Pancreas (tissue), 10 donors: ENCODE measurements around the gene ANO8. TPM values are rescaled to one million over a fixed set of nuclear protein-coding genes. Genes with fewer than 3 reads are reported as not detected.

Experiments used
- ATAC-seq, 4 donors: fragments of 200-7000 bp; cut with Tn5 transposase; one replicate each; pipeline versions ENCODE4 v1.8.0 to v1.9.1; 2020; ENCODE audit warnings: mild to moderate bottlenecking in 4 of 4, moderate library complexity in 4 of 4
- DNase-seq, 6 donors: peaks; one replicate each; pipeline ENCODE4 v3.0.0-alpha.2; 2020
- FAIRE-seq: peaks from 2 replicates; lab custom pipeline; 2012; peaks lifted over from hg19 to GRCh38; lab: Jason Lieb, UNC
- H3K27ac ChIP-seq, 4 donors: fragments of 200-600 bp; sonication (generic); 1 replicate in 3 of 4; 2 replicates in 1 of 4; pipeline versions ENCODE4 v1.5.0 to v1.8.0; 2020
- H3K27me3 ChIP-seq, 4 donors: fragments of 200-600 bp; one replicate each; pipeline ENCODE4 v1.8.0; 2021
- H3K36me3 ChIP-seq, 3 donors: fragments of 200-600 bp; sonication (generic) in 1 of 3; one replicate each; pipeline versions ENCODE4 v1.5.0 to v1.8.0; 2020 to 2021
- H3K4me1 ChIP-seq, 3 donors: fragments of 200-600 bp; one replicate each; pipeline ENCODE4 v1.8.0; 2021
- H3K4me3 ChIP-seq, 4 donors: fragments of 200-600 bp; sonication (generic) in 2 of 4; one replicate each; pipeline versions ENCODE4 v1.5.0 to v1.8.0; 2020 to 2021
- H3K9me3 ChIP-seq, 4 donors: fragments of 200-600 bp; one replicate each; pipeline ENCODE4 v1.8.0; 2021
- CTCF ChIP-seq, 4 donors: fragments of 200-600 bp; sonication (generic) in 3 of 4; IDR thresholded peaks; one replicate each; pipeline versions ENCODE4 v1.5.0 to v1.8.0; 2021; ENCODE audit warnings: antibody characterized with exemption in 4 of 4
- WGBS, 2 donors: extraction: QIAGEN DNeasy Blood & Tissue Kit; methylation state at CpG; one replicate each; pipeline ENCODE4 v1.1.7; 2013; 5-methylcytosine and 5-hydroxymethylcytosine counted together
- intact Hi-C, 3 donors: fragments of 100-400 bp; cut with DNase I; formaldehyde crosslinking; loops; one replicate each; pipeline versions ENCODE4 v1.11.1 to v1.14.2; 2022
- polyA plus RNA-seq, 2 donors: library from polyadenylated mRNA; stranded (reverse); fragments of 200-250 nt; gene quantifications; one replicate each; pipeline ENCODE4 v1.2.3, GENCODE V29; 2013
- total RNA-seq, 6 donors: library from RNA; stranded (reverse); fragmentation: NEBNext Ultra II Directional in 4 of 6; extraction: Animal tissue kit (Norgen Biotek cat#: 25700) in 4 of 6; gene quantifications; one replicate each; pipeline versions ENCODE4 v1.2.1 to v1.2.4, GENCODE V29; 2021 to 2023
- donor health status: healthy with polysubstance abuse.
- donor health status: DM: no; HTN: no; CAD: no; lungs with moderate emphysema.
- donor health status: DM: no; HTN: no; CAD: no.
- donor health status: control.
- donor health status: control.
- donor health status: Bipolar disorder and iron deficiency.
- donor health status: DM: yes; HTN: yes; CAD: no.
- donor health status: DM: no; HTN: no; CAD: no.
- donor health status: DM: no; HTN: no; CAD: no.
- donor health status: DM: yes; HTN: yes; CAD: no.

The ANO8 gene
- total and polyA plus RNA-seq, 8 donors = 4.9 to 19.0 (median 6.3) TPM

DNA sequence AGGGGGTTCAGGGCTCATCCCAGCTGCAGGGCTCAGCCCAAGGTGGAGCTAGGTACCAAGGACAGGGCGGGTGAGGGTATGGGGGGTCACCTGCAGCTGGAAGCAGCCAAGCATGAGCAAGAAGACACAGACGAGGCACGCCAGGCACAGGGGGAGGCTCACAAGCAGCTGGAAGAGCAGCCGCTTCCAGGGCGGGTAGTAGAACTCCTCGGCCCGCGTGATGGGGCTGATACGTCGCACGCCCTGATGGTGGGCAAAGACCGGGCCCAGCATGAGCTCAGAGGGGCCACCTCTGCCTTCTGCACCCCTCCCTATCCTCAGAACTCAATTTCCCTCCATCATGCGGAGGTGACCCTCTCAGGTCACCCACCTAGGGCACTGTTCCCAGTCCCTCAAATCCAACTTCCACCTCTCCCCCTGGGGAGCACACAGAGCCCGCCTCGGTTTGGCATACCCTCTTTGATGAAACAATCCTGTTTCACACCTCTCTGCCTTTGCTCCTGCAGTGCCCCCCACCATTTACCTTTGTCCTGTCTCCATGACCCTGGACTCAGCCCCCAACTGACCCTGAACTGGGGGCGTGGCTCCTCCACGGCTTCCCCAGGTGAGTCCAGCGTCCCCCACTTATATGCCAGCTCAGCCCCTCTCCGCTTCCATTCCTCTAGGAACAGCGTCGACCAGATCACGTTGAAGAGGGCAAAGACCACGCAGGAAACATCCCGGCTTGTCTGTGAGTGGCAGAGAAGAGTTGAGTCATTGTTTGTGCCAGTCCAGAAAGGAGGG lies 4.2 kb downstream of the ANO8 start:
- Histone ChIP-seq H3K9me3 (no peaks in the 10 kb centered on the region), H3K27me3 (no peaks in the 10 kb centered on the region), H3K4me1 (peaks cover 0 to 11% (median 8%) of the 10 kb centered on the region in 3 donors), H3K4me3 (no peak overlapping the region), H3K36me3 (no peaks in the 10 kb centered on the region), H3K27ac (no peak overlapping the region)
- no peak for TF ChIP-seq CTCF (IDR thresholded peaks at IDR 0.05)
- intact Hi-C loops = no loop called here
- 90 to 95% methylated on average over 24 of the region's 24 CpGs for WGBS, 2 donors
- FAIRE-seq = no peak
- DNase-seq = peak in 1 of 6 donors; percentile 66
- ATAC-seq = no peak

GRCh38 chr19:17329366-17330261 lies 5.0 kb downstream of the ANO8 start:
- no peak overlapping the region for H3K27ac ChIP-seq
- ATAC-seq (no peak), DNase-seq (peak in 1 of 6 donors; percentile 67), FAIRE-seq (no peak)
- TF ChIP-seq CTCF (IDR thresholded peaks at IDR 0.05) = no peak
- peak overlapping the region in 2 of 4 donors; percentile 39 to 53 for H3K4me3 ChIP-seq
- WGBS, 2 donors = 72 to 75% methylated on average over 49 to 51 of the region's 51 CpGs
- H3K36me3 ChIP-seq = no peaks in the 10 kb centered on the region
- no peaks in the 10 kb centered on the region for H3K9me3 ChIP-seq
- H3K27me3 ChIP-seq = no peaks in the 10 kb centered on the region
- peaks cover 0 to 11% (median 4%) of the 10 kb centered on the region in 3 donors for H3K4me1 ChIP-seq
- intact Hi-C loops = no loop called here

DNA sequence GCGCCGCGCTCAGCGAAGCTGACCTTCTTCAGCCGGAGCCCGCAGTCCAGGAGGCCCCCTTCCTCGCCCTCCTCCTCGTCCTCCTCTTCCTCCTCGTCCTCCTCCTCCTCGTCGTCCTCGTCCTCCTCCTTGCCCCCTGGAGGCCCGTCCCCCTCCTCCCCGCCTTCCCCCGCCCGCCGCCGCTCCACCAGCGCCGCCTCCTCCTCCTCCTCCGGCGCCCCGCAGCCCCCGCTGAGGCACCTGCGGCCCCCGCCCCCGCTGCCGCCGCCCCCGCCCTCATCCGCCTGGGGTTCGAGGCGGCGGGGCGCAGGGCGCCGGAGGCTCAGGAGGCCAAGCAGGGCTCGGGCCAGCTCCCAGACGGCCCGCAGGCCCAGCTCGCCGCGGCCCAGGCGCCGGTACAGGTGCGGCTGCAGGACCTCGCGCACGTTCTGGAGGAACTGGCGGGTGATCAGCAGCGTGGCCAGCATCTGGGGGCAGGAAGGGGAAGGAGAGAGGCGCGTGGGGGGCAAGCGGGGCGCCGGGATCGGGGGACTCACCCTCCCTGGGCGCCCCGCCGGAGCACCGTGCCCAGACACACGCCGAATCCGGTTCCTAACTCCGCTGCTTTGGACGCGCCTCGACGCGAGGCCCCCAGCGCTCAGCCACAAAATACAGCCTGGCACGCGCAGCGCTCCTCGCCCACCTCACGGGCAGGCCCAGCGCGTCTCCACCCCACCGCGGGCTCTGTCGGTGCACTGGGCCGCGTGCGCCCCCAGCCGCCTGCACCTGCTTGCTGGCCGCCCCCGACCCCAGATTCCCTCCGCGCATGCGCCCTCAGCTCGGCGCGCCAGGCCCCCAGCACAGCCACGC lies 5.9 kb downstream of the ANO8 start:
- peak in 1 of 6 donors; percentile 74 for DNase-seq
- TF ChIP-seq CTCF (IDR thresholded peaks at IDR 0.05) = no peak
- peak overlapping the region in 3 of 4 donors; percentile 28 to 53 (median 39) for H3K4me3 ChIP-seq
- H3K27me3 ChIP-seq = no peaks in the 10 kb centered on the region
- no peak for FAIRE-seq
- no peaks in the 10 kb centered on the region for H3K9me3 ChIP-seq
- peak in 3 of 4 donors; percentile 19 to 24 (median 19) for ATAC-seq
- intact Hi-C loops = no loop called here
- H3K36me3 ChIP-seq = no peaks in the 10 kb centered on the region
- peak overlapping the region in 1 of 4 donors; percentile 41 for H3K27ac ChIP-seq
- H3K4me1 ChIP-seq = peaks cover 0 to 8% (median 2%) of the 10 kb centered on the region in 3 donors
- WGBS, 2 donors = 19% methylated on average over 44 to 94 of the region's 94 CpGs

DNA sequence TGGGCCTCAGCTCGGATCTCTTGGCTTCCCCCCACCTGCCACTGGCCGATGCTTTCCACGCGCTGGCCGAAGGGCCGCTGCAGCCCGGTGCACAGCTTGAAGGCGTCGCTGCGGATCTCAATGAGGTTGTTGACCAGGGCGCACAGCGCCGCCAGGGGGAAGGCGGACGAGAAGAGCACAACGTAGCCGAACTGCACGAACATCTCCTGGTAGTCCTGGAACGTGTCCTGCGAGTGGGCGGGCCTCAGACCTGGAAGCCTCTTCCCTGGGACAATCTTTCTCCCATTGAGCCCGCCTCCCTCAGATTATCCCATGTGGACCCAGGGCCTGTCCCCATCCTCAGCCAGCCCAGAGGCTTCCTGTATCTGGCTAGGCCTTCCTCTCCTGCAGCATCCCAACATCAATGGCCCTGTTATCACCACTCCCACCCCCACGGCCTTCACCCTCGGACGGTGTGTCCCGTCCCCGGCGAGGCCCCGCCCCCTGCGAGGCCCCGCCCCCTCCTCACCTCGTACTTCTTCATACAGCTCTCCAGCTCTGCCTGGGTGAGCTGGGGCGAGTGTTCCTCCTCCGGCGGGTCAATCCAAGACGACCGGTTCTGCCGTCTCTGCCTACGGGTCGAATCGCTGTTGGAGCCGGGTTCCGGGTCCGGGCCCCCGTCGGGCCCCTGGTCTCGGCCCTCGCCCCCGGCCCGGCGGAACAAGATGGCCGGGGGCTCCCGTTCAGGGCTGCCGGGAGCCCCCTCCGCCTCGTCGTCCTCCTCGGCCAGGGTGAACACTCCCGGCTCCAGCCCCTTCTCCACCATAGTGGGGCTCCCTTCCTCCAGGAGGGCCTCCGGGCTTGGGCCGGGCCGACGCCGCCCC lies 6.8 kb downstream of the ANO8 start:
- peak in 3 of 6 donors; percentile 63 to 76 (median 74) for DNase-seq
- peak; percentile 75 to 87 (median 76) for ATAC-seq
- Histone ChIP-seq H3K9me3 (no peaks in the 10 kb centered on the region), H3K4me1 (peaks cover 0 to 6% (median 0%) of the 10 kb centered on the region in 3 donors), H3K27me3 (no peaks in the 10 kb centered on the region), H3K4me3 (peak overlapping the region in 3 of 4 donors; percentile 28 to 53 (median 39)), H3K36me3 (no peaks in the 10 kb centered on the region), H3K27ac (peak overlapping the region in 2 of 4 donors; percentile 41)
- intact Hi-C loops = no loop called here
- FAIRE-seq = no peak
- TF ChIP-seq CTCF (IDR thresholded peaks at IDR 0.05) = no peak
- 19 to 27% methylated on average over 52 to 64 of the region's 64 CpGs for WGBS, 2 donors
